SK-N-SH (cell line): ENCODE results near the gene RIN3. TPM values are rescaled to one million over a fixed set of nuclear protein-coding genes. Genes with fewer than 3 reads are reported as not detected.
A peak's percentile ranks its signal among the peaks of the same experiment; 100 is the strongest.

Experiments
- CTCF ChIA-PET: fragments of 300-600, 350-600 bp; formaldehyde crosslinking; extraction: SDS; loops from one replicate; lab custom pipeline; 2021; lab: Yijun Ruan, JAX
- POLR2A ChIA-PET: fragments of 350-600 bp; sonication (Branson Sonifier 250); formaldehyde crosslinking; extraction: SDS; loops from one replicate; lab custom pipeline; 2020; ENCODE audit warnings: antibody characterized with exemption, inconsistent platforms; lab: Yijun Ruan, JAX
- DNase-seq: peaks from one replicate; pipeline ENCODE4 v3.0.0; 2012
- H2AFZ ChIP-seq: fragments of 200-600 bp; sonication (generic); 2 replicates; pipeline ENCODE4 v1.8.1; 2016; ENCODE audit warnings: antibody characterized with exemption, mild to moderate bottlenecking, low read depth
- H3F3A ChIP-seq: fragments of 200-600 bp; sonication (generic); replicated peaks from 2 replicates; pipeline ENCODE3; 2016; ENCODE audit warnings: antibody characterized with exemption, mild to moderate bottlenecking; ENCODE audit not compliant: insufficient read depth
- H3K27ac ChIP-seq, 2 experiments: fragments of 200-500 bp in 1 of 2; fragments of 200-600 bp in 1 of 2; sonication (Bioruptor generic) in 1 of 2; sonication (generic), shearing (Covaris generic) in 1 of 2; 2 replicates each; pipeline versions ENCODE4 v1.5.1 to v1.6.1; 2014 to 2016; ENCODE audit warnings: low read depth in 2 of 2, inconsistent platforms in 1 of 2, low read length in 1 of 2, mild to moderate bottlenecking in 1 of 2, mixed read lengths in 1 of 2
- H3K27me3 ChIP-seq: fragments of 200-600 bp; sonication (generic), shearing (Covaris generic); 2 replicates; pipeline ENCODE4 v1.6.1; 2016; ENCODE audit warnings: mixed run types; ENCODE audit not compliant: insufficient read depth
- H3K36me3 ChIP-seq, 2 experiments: fragments of 200-500 bp in 1 of 2; fragments of 200-600 bp in 1 of 2; sonication (Bioruptor generic) in 1 of 2; sonication (generic) in 1 of 2; replicated peaks in 1 of 2; 2 replicates each; pipeline versions ENCODE3 to v1.5.1; 2014 to 2016; ENCODE audit warnings: low read length in 1 of 2, mild to moderate bottlenecking in 1 of 2; ENCODE audit not compliant: insufficient read depth in 2 of 2, control insufficient read depth in 1 of 2
- H3K4me1 ChIP-seq, 2 experiments: fragments of 200-500 bp in 1 of 2; fragments of 200-600 bp in 1 of 2; sonication (Bioruptor generic) in 1 of 2; sonication (generic), shearing (Covaris generic) in 1 of 2; 2 replicates each; pipeline versions ENCODE4 v1.5.1 to v1.6.1; 2014 to 2016; ENCODE audit warnings: low read depth in 1 of 2, low read length in 1 of 2, mixed run types in 1 of 2; ENCODE audit not compliant: insufficient read depth in 2 of 2, control insufficient read depth in 1 of 2
- H3K4me2 ChIP-seq: fragments of 200-600 bp; sonication (generic), shearing (Covaris generic); 2 replicates; pipeline ENCODE4 v1.6.1; 2017; ENCODE audit warnings: mixed run types
- H3K4me3 ChIP-seq, 2 experiments: fragments of 200-500 bp in 1 of 2; fragments of 200-600 bp in 1 of 2; sonication (Bioruptor generic) in 1 of 2; sonication (generic), shearing (Covaris generic) in 1 of 2; 2 replicates each; pipeline versions ENCODE4 v1.5.1 to v1.8.1; 2014 to 2016; ENCODE audit warnings: low read depth in 2 of 2, inconsistent platforms in 1 of 2, low read length in 1 of 2, mild to moderate bottlenecking in 1 of 2, mixed read lengths in 1 of 2, moderate library complexity in 1 of 2
- H3K79me2 ChIP-seq: fragments of 200-600 bp; sonication (generic); 2 replicates; pipeline ENCODE4 v1.8.1; 2017; ENCODE audit warnings: mild to moderate bottlenecking; ENCODE audit not compliant: insufficient read depth
- H3K9ac ChIP-seq: fragments of 200-600 bp; sonication (generic); 2 replicates; pipeline ENCODE4 v1.6.1; 2017; ENCODE audit warnings: mixed run types
- H3K9me2 ChIP-seq: fragments of 200-600 bp; sonication (generic); 2 replicates; pipeline ENCODE4 v1.6.1; 2017; ENCODE audit warnings: mixed run types
- H3K9me3 ChIP-seq: fragments of 200-600 bp; sonication (generic); 2 replicates; pipeline ENCODE4 v1.6.1; 2017; ENCODE audit warnings: mixed run types, mild to moderate bottlenecking, moderate library complexity
- H4K20me1 ChIP-seq: fragments of 200-600 bp; sonication (generic); 2 replicates; pipeline ENCODE4 v1.6.1; 2017; ENCODE audit warnings: mild to moderate bottlenecking, mixed run types; ENCODE audit not compliant: insufficient read depth
- CHD2 ChIP-seq: fragments of 150-350 bp; IDR thresholded peaks from 2 replicates; pipeline ENCODE4 v1.6.1; 2018; ENCODE audit warnings: low read length; ENCODE audit not compliant: partially characterized antibody
- ELF1 ChIP-seq: IDR thresholded peaks from 2 replicates; pipeline ENCODE4 v1.4.0; 2012
- EP300 ChIP-seq, 2 experiments: IDR thresholded peaks; 2 replicates each; pipeline versions ENCODE4 v1.4.0 to v1.6.1; 2012; ENCODE audit warnings: borderline replicate concordance in 1 of 2, low read depth in 1 of 2, low read length in 1 of 2
- FOXJ3 ChIP-seq: sonication (generic); formaldehyde crosslinking; IDR thresholded peaks from 2 replicates; pipeline ENCODE4 v1.5.1; 2020; ENCODE audit warnings: mild to moderate bottlenecking, missing genetic modification reagents
- FOXM1 ChIP-seq: IDR thresholded peaks from 2 replicates; pipeline ENCODE4 v1.4.0; 2012; ENCODE audit warnings: low read depth, mild to moderate bottlenecking
- GABPA ChIP-seq: IDR thresholded peaks from 2 replicates; pipeline ENCODE4 v1.4.0; 2012; ENCODE audit warnings: low read depth, mild to moderate bottlenecking
- GATA2 ChIP-seq: sonication (generic); formaldehyde crosslinking; IDR thresholded peaks from 2 replicates; pipeline ENCODE4 v1.5.0; 2020; ENCODE audit warnings: mild to moderate bottlenecking, missing genetic modification reagents
- IRF3 ChIP-seq: fragments of 150-350 bp; IDR thresholded peaks from 2 replicates; pipeline ENCODE4 v1.6.1; 2016; ENCODE audit warnings: mild to moderate bottlenecking, low read depth, low read length
- JUND ChIP-seq: IDR thresholded peaks from 2 replicates; pipeline ENCODE4 v1.4.0; 2012
- MAX ChIP-seq: IDR thresholded peaks from 2 replicates; pipeline ENCODE4 v1.4.0; 2012; ENCODE audit warnings: low read depth
- MEF2A ChIP-seq: IDR thresholded peaks from 2 replicates; pipeline ENCODE4 v1.4.0; 2012; ENCODE audit warnings: low read depth, borderline replicate concordance
- NFIC ChIP-seq: IDR thresholded peaks from 2 replicates; pipeline ENCODE4 v1.4.0; 2012; ENCODE audit warnings: borderline replicate concordance
- NRF1 ChIP-seq: IDR thresholded peaks from 2 replicates; pipeline ENCODE4 v1.6.1; 2012; ENCODE audit warnings: low read depth, mild to moderate bottlenecking, low read length
- RAD21 ChIP-seq: IDR thresholded peaks from 2 replicates; pipeline ENCODE4 v1.6.1; 2012; ENCODE audit warnings: mild to moderate bottlenecking, low read length
- RCOR1 ChIP-seq: fragments of 150-350 bp; IDR thresholded peaks from 2 replicates; pipeline ENCODE4 v1.6.1; 2017; ENCODE audit warnings: antibody characterized with exemption, low read length
- RFX5 ChIP-seq: IDR thresholded peaks from 2 replicates; pipeline ENCODE4 v1.6.1; 2012; ENCODE audit warnings: mild to moderate bottlenecking, improper control_type of control experiment, low read length
- RXRA ChIP-seq: IDR thresholded peaks from 2 replicates; pipeline ENCODE4 v1.4.0; 2012; ENCODE audit warnings: low read depth, mild to moderate bottlenecking, borderline replicate concordance
- SMC3 ChIP-seq: IDR thresholded peaks from 2 replicates; pipeline ENCODE4 v1.6.1; 2012; ENCODE audit warnings: low read depth, low read length, improper control_type of control experiment
- TAF1 ChIP-seq: IDR thresholded peaks from 2 replicates; pipeline ENCODE4 v1.6.1; 2012; ENCODE audit warnings: low read depth, mild to moderate bottlenecking, low read length, moderate library complexity, borderline replicate concordance
- TCF12 ChIP-seq: IDR thresholded peaks from 2 replicates; pipeline ENCODE4 v1.4.0; 2012
- YY1 ChIP-seq: IDR thresholded peaks from 2 replicates; pipeline ENCODE4 v1.4.0; 2012; ENCODE audit warnings: low read depth, mild to moderate bottlenecking
- WGBS: methylation state at CpG from one replicate; pipeline ENCODE4 v1.1.6; 2017; ENCODE audit warnings: low lambda C conversion rate; 5-methylcytosine and 5-hydroxymethylcytosine counted together
- polyA plus RNA-seq, 3 experiments: library from polyadenylated mRNA; depleted of rRNA; stranded (reverse); fragments of >200 nt; gene quantifications; 2 replicates each; pipeline ENCODE4 v1.2.3, GENCODE V29; 2012
- TF ChIP-seq, protein P1 (sequence below): IDR thresholded peaks from 2 replicates; pipeline ENCODE4 v1.4.0; 2012; ENCODE audit warnings: low read depth, borderline replicate concordance

Gene RIN3
- polyA plus RNA-seq, 1 of the 3 experiments (the other 2 are of a cell fraction): 12.4 TPM

GRCh38 chr14:92578511-92578910 is 64.9 kb downstream of the RIN3 start:
- no peak for DNase-seq
- Histone ChIP-seq H3K79me2 (no peaks in the 10 kb centered on the region), H3K27ac (0 out of 4 replicates have a peak overlapping the region, but pooled peaks of 1 of the 2 experiments have one; percentile 12), H3K36me3 (peaks cover 10 to 25% of the 10 kb centered on the region in 2 experiments), H4K20me1 (no peaks in the 10 kb centered on the region), H3K4me1 (no peaks in the 10 kb centered on the region; a peak in 1 of 4 replicates), H3K27me3 (no peaks in the 10 kb centered on the region), H3K9ac (no peak overlapping the region), H3K9me3 (no peaks in the 10 kb centered on the region), H3K4me2 (no peak overlapping the region), H3K4me3 (no peak overlapping the region), H2AFZ (no peak overlapping the region), H3F3A (peaks cover 3% of the 10 kb centered on the region), H3K9me2 (no peaks in the 10 kb centered on the region)
- TF ChIP-seq EP300 (IDR thresholded peaks at IDR 0.05; ENCODE audit: borderline replicate concordance in 1 of 2, low read depth in 1 of 2, low read length in 1 of 2) (no peak), RAD21 (no peak), YY1 (no peak), RCOR1 (no peak), JUND (no peak), FOXM1 (no peak), RFX5 (no peak), SMC3 (no peak)
- POLR2A ChIA-PET: no interaction called here
- CTCF ChIA-PET: no interaction called here
- 48% methylated on average over 3 of the region's 3 CpGs for WGBS

- Histone ChIP-seq H3K27me3 (no peaks in the 10 kb centered on the region), H3K79me2 (no peaks in the 10 kb centered on the region), H3K9me3 (no peaks in the 10 kb centered on the region), H3K4me2 (no peak overlapping the region), H3K36me3 (peaks cover 10 to 21% of the 10 kb centered on the region in 2 experiments), H2AFZ (no peak overlapping the region), H3K27ac (0 out of 4 replicates have a peak overlapping the region, but pooled peaks of 1 of the 2 experiments have one; percentile 12), H4K20me1 (no peaks in the 10 kb centered on the region), H3K9ac (no peak overlapping the region), H3K4me3 (no peak overlapping the region), H3K4me1 (no peaks in the 10 kb centered on the region), H3K9me2 (no peaks in the 10 kb centered on the region), H3F3A (peaks cover 3% of the 10 kb centered on the region)
- ChIA-PET POLR2A (no interaction called here), CTCF (no interaction called here)
- 73% methylated on average over 2 of the region's 2 CpGs for WGBS
- no peak for DNase-seq
- TF ChIP-seq GABPA (no peak), IRF3 (no peak), RXRA (no peak), NFIC (no peak), ELF1 (no peak), YY1 (no peak), SMC3 (no peak), JUND (no peak), TAF1 (no peak), MEF2A (no peak), TCF12 (no peak), MAX (no peak), NRF1 (no peak), CHD2 (no peak), GATA2 (CRISPR knock-in tag) (no peak), FOXJ3 (CRISPR knock-in tag) (no peak), RFX5 (no peak), EP300 (IDR thresholded peaks at IDR 0.05; ENCODE audit: borderline replicate concordance in 1 of 2, low read depth in 1 of 2, low read length in 1 of 2) (no peak)
- TF ChIP-seq, protein P1, sequence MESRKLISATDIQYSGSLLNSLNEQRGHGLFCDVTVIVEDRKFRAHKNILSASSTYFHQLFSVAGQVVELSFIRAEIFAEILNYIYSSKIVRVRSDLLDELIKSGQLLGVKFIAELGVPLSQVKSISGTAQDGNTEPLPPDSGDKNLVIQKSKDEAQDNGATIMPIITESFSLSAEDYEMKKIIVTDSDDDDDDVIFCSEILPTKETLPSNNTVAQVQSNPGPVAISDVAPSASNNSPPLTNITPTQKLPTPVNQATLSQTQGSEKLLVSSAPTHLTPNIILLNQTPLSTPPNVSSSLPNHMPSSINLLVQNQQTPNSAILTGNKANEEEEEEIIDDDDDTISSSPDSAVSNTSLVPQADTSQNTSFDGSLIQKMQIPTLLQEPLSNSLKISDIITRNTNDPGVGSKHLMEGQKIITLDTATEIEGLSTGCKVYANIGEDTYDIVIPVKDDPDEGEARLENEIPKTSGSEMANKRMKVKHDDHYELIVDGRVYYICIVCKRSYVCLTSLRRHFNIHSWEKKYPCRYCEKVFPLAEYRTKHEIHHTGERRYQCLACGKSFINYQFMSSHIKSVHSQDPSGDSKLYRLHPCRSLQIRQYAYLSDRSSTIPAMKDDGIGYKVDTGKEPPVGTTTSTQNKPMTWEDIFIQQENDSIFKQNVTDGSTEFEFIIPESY: no peak
These were observed 65.8 kb downstream of the RIN3 start for GRCh38 chr14:92579244-92579936.
